ENCODE data around the gene PEAR1.

PEAR1 gene

GRCh38 chr1:156927215-156928042 is 33.9 kb downstream of the PEAR1 start:
- Histone ChIP-seq H3K27me3 (ENCODE audit: control insufficient read depth in 1 of 2, insufficient read depth in 2 of 2, low read length in 2 of 2) (peaks cover 24 to 71% of the 10 kb centered on the region in 2 donors), H3K9ac (ENCODE audit: low read length) (no peak overlapping the region), H3K4me3 (ENCODE audit: low read depth in 1 of 2, low read length in 2 of 2) (no peak overlapping the region), H3K4me1 (ENCODE audit: insufficient read depth, low read length) (peaks cover 9% of the 10 kb centered on the region), H3K36me3 (ENCODE audit: insufficient read depth, low read length) (no peaks in the 10 kb centered on the region), H3K9me3 (ENCODE audit: low read length) (no peaks in the 10 kb centered on the region), H3K27ac (ENCODE audit: low read depth, low read length) (no peak overlapping the region)

GRCh38 chr1:156928043-156928602 is 34.6 kb downstream of the PEAR1 start:
- H3K4me1 ChIP-seq (ENCODE audit: insufficient read depth, low read length), result peaks cover 8% of the 10 kb centered on the region
- peaks cover 17 to 64% of the 10 kb centered on the region in 2 donors for H3K27me3 ChIP-seq (ENCODE audit: control insufficient read depth in 1 of 2, insufficient read depth in 2 of 2, low read length in 2 of 2)
- no peak overlapping the region for H3K9ac ChIP-seq (ENCODE audit: low read length)
- no peak overlapping the region for H3K27ac ChIP-seq (ENCODE audit: low read depth, low read length)
- H3K4me3 ChIP-seq (ENCODE audit: low read depth in 1 of 2, low read length in 2 of 2), result no peak overlapping the region
- H3K36me3 ChIP-seq (ENCODE audit: insufficient read depth, low read length), result no peaks in the 10 kb centered on the region
- H3K9me3 ChIP-seq (ENCODE audit: low read length), result no peaks in the 10 kb centered on the region

GRCh38 chr1:156929596-156930238 is 36.2 kb downstream of the PEAR1 start:
- Histone ChIP-seq H3K27me3 (ENCODE audit: control insufficient read depth in 1 of 2, insufficient read depth in 2 of 2, low read length in 2 of 2) (peaks cover 10 to 48% of the 10 kb centered on the region in 2 donors), H3K4me1 (ENCODE audit: insufficient read depth, low read length) (peaks cover 3% of the 10 kb centered on the region), H3K9ac (ENCODE audit: low read length) (no peak overlapping the region), H3K27ac (ENCODE audit: low read depth, low read length) (no peak overlapping the region), H3K4me3 (ENCODE audit: low read depth in 1 of 2, low read length in 2 of 2) (no peak overlapping the region), H3K36me3 (ENCODE audit: insufficient read depth, low read length) (no peaks in the 10 kb centered on the region), H3K9me3 (ENCODE audit: low read length) (no peaks in the 10 kb centered on the region)

GRCh38 chr1:156930483-156930882 is 37.0 kb downstream of the PEAR1 start:
- H3K9ac ChIP-seq (ENCODE audit: low read length), result no peak overlapping the region
- peaks cover 3% of the 10 kb centered on the region for H3K4me1 ChIP-seq (ENCODE audit: insufficient read depth, low read length)
- no peaks in the 10 kb centered on the region for H3K9me3 ChIP-seq (ENCODE audit: low read length)
- H3K36me3 ChIP-seq (ENCODE audit: insufficient read depth, low read length), result no peaks in the 10 kb centered on the region
- H3K27ac ChIP-seq (ENCODE audit: low read depth, low read length), result no peak overlapping the region
- H3K4me3 ChIP-seq (ENCODE audit: low read depth in 1 of 2, low read length in 2 of 2), result no peak overlapping the region
- peaks cover 10 to 41% of the 10 kb centered on the region in 2 donors for H3K27me3 ChIP-seq (ENCODE audit: control insufficient read depth in 1 of 2, insufficient read depth in 2 of 2, low read length in 2 of 2)

GRCh38 chr1:156931211-156931952 is 37.9 kb downstream of the PEAR1 start:
- Histone ChIP-seq H3K9ac (ENCODE audit: low read length) (no peak overlapping the region), H3K4me3 (ENCODE audit: low read depth in 1 of 2, low read length in 2 of 2) (peak overlapping the region in 1 of 2 donors; percentile 49), H3K36me3 (ENCODE audit: insufficient read depth, low read length) (peaks cover 6% of the 10 kb centered on the region), H3K27ac (ENCODE audit: low read depth, low read length) (no peak overlapping the region), H3K27me3 (ENCODE audit: control insufficient read depth in 1 of 2, insufficient read depth in 2 of 2, low read length in 2 of 2) (peaks cover 10 to 32% of the 10 kb centered on the region in 2 donors), H3K9me3 (ENCODE audit: low read length) (no peaks in the 10 kb centered on the region), H3K4me1 (ENCODE audit: insufficient read depth, low read length) (peaks cover 3% of the 10 kb centered on the region)

- H3K27ac ChIP-seq (ENCODE audit: low read depth, low read length), result no peak overlapping the region
- peaks cover 5 to 24% of the 10 kb centered on the region in 2 donors for H3K27me3 ChIP-seq (ENCODE audit: control insufficient read depth in 1 of 2, insufficient read depth in 2 of 2, low read length in 2 of 2)
Observed at GRCh38 chr1:156931974-156932710, 38.6 kb downstream of the PEAR1 start.

GRCh38 chr1:156933136-156933535 is 39.6 kb downstream of the PEAR1 start:
- Histone ChIP-seq H3K36me3 (ENCODE audit: insufficient read depth, low read length) (peaks cover 20% of the 10 kb centered on the region), H3K9ac (ENCODE audit: low read length) (no peak overlapping the region), H3K4me3 (ENCODE audit: low read depth in 1 of 2, low read length in 2 of 2) (no peak overlapping the region), H3K4me1 (ENCODE audit: insufficient read depth, low read length) (no peaks in the 10 kb centered on the region), H3K27ac (ENCODE audit: low read depth, low read length) (no peak overlapping the region), H3K9me3 (ENCODE audit: low read length) (no peaks in the 10 kb centered on the region), H3K27me3 (ENCODE audit: control insufficient read depth in 1 of 2, insufficient read depth in 2 of 2, low read length in 2 of 2) (peaks cover 0 to 14% of the 10 kb centered on the region in 2 donors)

More at GRCh38 chr1:156931974-156932710, 38.6 kb downstream of the PEAR1 start:
- Histone ChIP-seq H3K36me3 (ENCODE audit: insufficient read depth, low read length) (peaks cover 12% of the 10 kb centered on the region), H3K4me3 (ENCODE audit: low read depth in 1 of 2, low read length in 2 of 2) (peak overlapping the region in 1 of 2 donors; percentile 49), H3K9me3 (ENCODE audit: low read length) (no peaks in the 10 kb centered on the region), H3K9ac (ENCODE audit: low read length) (no peak overlapping the region), H3K4me1 (ENCODE audit: insufficient read depth, low read length) (peaks cover 2% of the 10 kb centered on the region)

- H3K9ac ChIP-seq (ENCODE audit: low read length), result no peak overlapping the region
- no peaks in the 10 kb centered on the region for H3K4me1 ChIP-seq (ENCODE audit: insufficient read depth, low read length)
- H3K27me3 ChIP-seq (ENCODE audit: control insufficient read depth in 1 of 2, insufficient read depth in 2 of 2, low read length in 2 of 2), result no peaks in the 10 kb centered on the region
- H3K4me3 ChIP-seq (ENCODE audit: low read depth in 1 of 2, low read length in 2 of 2), result no peak overlapping the region
- H3K27ac ChIP-seq (ENCODE audit: low read depth, low read length), result no peak overlapping the region
- H3K36me3 ChIP-seq (ENCODE audit: insufficient read depth, low read length), result peaks cover 38% of the 10 kb centered on the region
- no peaks in the 10 kb centered on the region for H3K9me3 ChIP-seq (ENCODE audit: low read length)
Observed at GRCh38 chr1:156935505-156936128, 42.1 kb downstream of the PEAR1 start.

- Histone ChIP-seq H3K4me3 (ENCODE audit: low read depth in 1 of 2, low read length in 2 of 2) (no peak overlapping the region), H3K27me3 (ENCODE audit: control insufficient read depth in 1 of 2, insufficient read depth in 2 of 2, low read length in 2 of 2) (no peaks in the 10 kb centered on the region), H3K9ac (ENCODE audit: low read length) (no peak overlapping the region), H3K36me3 (ENCODE audit: insufficient read depth, low read length) (peaks cover 44% of the 10 kb centered on the region), H3K27ac (ENCODE audit: low read depth, low read length) (no peak overlapping the region), H3K4me1 (ENCODE audit: insufficient read depth, low read length) (no peaks in the 10 kb centered on the region), H3K9me3 (ENCODE audit: low read length) (no peaks in the 10 kb centered on the region)
Observed at GRCh38 chr1:156936191-156936590, 42.7 kb downstream of the PEAR1 start.

GRCh38 chr1:156936721-156937220 is 43.3 kb downstream of the PEAR1 start:
- H3K9me3 ChIP-seq (ENCODE audit: low read length), result no peaks in the 10 kb centered on the region
- peaks cover 50% of the 10 kb centered on the region for H3K36me3 ChIP-seq (ENCODE audit: insufficient read depth, low read length)
- no peaks in the 10 kb centered on the region for H3K27me3 ChIP-seq (ENCODE audit: control insufficient read depth in 1 of 2, insufficient read depth in 2 of 2, low read length in 2 of 2)
- no peaks in the 10 kb centered on the region for H3K4me1 ChIP-seq (ENCODE audit: insufficient read depth, low read length)
- no peak overlapping the region for H3K9ac ChIP-seq (ENCODE audit: low read length)
- no peak overlapping the region for H3K27ac ChIP-seq (ENCODE audit: low read depth, low read length)
- H3K4me3 ChIP-seq (ENCODE audit: low read depth in 1 of 2, low read length in 2 of 2), result no peak overlapping the region

Measured in muscle layer of colon (tissue), 2 donors.